Uterus (tissue), 2 donors: ENCODE data around the gene CLASP2.
"Not testable (repeated sequence)": the region's sequence is repeated elsewhere in the genome, so short reads cannot be mapped to it uniquely, and the experiment has no call there.

Source experiments
- POLR2A ChIP-seq, 2 donors: fragments of 450-650 bp; IDR thresholded peaks; one replicate each; pipeline ENCODE4 v1.6.1; 2016; ENCODE audit warnings: antibody characterized with exemption in 2 of 2, mild to moderate bottlenecking in 1 of 2, moderate library complexity in 1 of 2
- TF ChIP-seq, protein P1 (sequence below), 4 experiments: fragments of 200-600 bp in 2 of 4; fragments of 450-650 bp in 2 of 4; sonication (generic) in 2 of 4; IDR thresholded peaks; one replicate each; pipeline ENCODE4 v1.5.1; 2016 to 2019; ENCODE audit warnings: antibody characterized with exemption in 4 of 4, mild to moderate bottlenecking in 2 of 4, moderate library complexity in 1 of 4

DNA sequence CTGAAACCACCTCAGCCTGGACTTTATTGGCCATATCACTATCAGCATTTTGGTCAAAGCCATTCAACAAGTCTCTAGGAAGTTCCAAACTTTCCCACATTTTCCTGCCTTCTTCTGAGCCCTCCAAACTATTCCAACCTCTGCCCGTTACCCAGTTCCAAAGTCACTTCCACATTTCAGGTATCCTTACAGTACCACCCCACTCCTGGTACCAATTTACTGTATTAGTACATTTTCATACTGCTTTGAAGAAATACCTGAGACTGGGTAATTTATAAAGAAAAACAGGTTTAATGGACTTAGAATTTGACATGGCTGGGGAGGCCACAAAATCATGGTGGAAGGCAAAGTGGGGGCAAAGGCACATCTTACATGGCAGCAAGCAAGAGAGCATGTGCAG is 36.3 kb upstream of the CLASP2 start:
- TF ChIP-seq, protein P1, sequence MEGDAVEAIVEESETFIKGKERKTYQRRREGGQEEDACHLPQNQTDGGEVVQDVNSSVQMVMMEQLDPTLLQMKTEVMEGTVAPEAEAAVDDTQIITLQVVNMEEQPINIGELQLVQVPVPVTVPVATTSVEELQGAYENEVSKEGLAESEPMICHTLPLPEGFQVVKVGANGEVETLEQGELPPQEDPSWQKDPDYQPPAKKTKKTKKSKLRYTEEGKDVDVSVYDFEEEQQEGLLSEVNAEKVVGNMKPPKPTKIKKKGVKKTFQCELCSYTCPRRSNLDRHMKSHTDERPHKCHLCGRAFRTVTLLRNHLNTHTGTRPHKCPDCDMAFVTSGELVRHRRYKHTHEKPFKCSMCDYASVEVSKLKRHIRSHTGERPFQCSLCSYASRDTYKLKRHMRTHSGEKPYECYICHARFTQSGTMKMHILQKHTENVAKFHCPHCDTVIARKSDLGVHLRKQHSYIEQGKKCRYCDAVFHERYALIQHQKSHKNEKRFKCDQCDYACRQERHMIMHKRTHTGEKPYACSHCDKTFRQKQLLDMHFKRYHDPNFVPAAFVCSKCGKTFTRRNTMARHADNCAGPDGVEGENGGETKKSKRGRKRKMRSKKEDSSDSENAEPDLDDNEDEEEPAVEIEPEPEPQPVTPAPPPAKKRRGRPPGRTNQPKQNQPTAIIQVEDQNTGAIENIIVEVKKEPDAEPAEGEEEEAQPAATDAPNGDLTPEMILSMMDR (IDR thresholded peaks at IDR 0.05): not testable (repeated sequence)
- TF ChIP-seq POLR2A (IDR thresholded peaks at IDR 0.05): not testable (repeated sequence)
